Measurements from ENCODE around the gene STARD9.

DNA sequence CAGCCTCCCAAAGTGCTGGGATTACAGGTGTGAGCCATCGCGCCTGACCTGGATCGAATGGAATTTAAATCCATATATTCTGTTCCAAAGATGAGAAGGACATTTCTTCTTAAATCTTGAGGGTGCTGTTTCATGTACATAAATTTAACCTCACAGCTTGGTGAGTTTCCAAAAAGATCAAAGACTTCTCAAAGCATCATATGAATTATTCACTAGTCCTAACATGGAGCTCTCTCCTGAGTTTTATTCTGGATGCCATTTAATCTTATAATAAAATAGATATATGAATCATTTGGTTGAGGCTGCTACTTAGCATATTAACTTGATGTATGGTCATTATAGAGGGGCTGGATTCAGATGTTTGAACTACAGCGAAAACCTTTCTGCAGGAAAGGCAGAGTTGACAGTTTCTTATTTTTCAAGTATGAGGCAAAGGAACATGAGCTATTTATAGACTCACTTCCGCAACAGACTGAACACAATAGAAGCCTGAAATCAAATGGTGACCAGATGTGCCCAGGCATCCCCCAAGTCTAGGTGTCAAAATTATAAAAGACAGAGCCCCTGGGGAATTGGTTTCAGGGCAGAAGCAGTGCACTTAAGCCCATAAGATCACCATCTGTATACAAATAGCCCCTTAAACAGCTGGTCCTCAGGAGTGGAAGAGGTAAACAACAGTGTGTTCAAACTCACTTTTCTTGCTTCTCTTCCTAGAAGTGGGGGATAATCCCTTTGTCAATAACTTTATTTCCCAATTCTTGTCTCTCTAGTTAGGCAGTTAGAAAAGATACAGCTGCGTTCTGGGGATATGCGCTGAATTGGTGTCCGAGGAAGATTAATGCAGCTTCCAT, 29.7 kb downstream of the STARD9 start:
- no peak for TF ChIP-seq CTCF (conservative IDR thresholded peaks at IDR 0.05)
- no peak for TF ChIP-seq EZH2 (IDR thresholded peaks at IDR 0.05; ENCODE audit: low read depth)

Measured in PC-9 (cell line).